HG03196 (cell line): Measurements from ENCODE around the gene KCNMA1.

Experiments
- ATAC-seq: cut with Tn5 transposase; IDR thresholded peaks from one replicate; pipeline ENCODE4 v1.9.1; 2021; ENCODE audit not compliant: unreplicated experiment

The KCNMA1 gene

GRCh38 chr10:77259171-77259874 lies 378.3 kb downstream of the KCNMA1 start:
- ATAC-seq: no peak

GRCh38 chr10:77256346-77256745 lies 381.3 kb downstream of the KCNMA1 start:
- ATAC-seq: no peak

- no peak for ATAC-seq
Observed at GRCh38 chr10:77253556-77254064, 384.0 kb downstream of the KCNMA1 start.

GRCh38 chr10:77253147-77253545 lies 384.5 kb downstream of the KCNMA1 start:
- no peak for ATAC-seq

GRCh38 chr10:77252380-77253146 lies 385.0 kb downstream of the KCNMA1 start:
- ATAC-seq: no peak

GRCh38 chr10:77251297-77252013 lies 386.2 kb downstream of the KCNMA1 start:
- no peak for ATAC-seq

- no peak for ATAC-seq
Observed at GRCh38 chr10:77249901-77250459, 387.6 kb downstream of the KCNMA1 start.

- no peak for ATAC-seq
Observed at GRCh38 chr10:77248104-77248790, 389.4 kb downstream of the KCNMA1 start.

- no peak for ATAC-seq
Observed at GRCh38 chr10:77247031-77247990, 390.3 kb downstream of the KCNMA1 start.

GRCh38 chr10:77245953-77246352 lies 391.7 kb downstream of the KCNMA1 start:
- no peak for ATAC-seq

GRCh38 chr10:77244746-77245145 lies 392.9 kb downstream of the KCNMA1 start:
- no peak for ATAC-seq

- ATAC-seq: no peak
Observed at GRCh38 chr10:77244286-77244685, 393.3 kb downstream of the KCNMA1 start.

GRCh38 chr10:77241350-77241725 lies 396.3 kb downstream of the KCNMA1 start:
- no peak for ATAC-seq

- no peak for ATAC-seq
Observed at GRCh38 chr10:77240706-77241349, 396.8 kb downstream of the KCNMA1 start.

GRCh38 chr10:77240041-77240652 lies 397.5 kb downstream of the KCNMA1 start:
- ATAC-seq: no peak

GRCh38 chr10:77237120-77237519 lies 400.5 kb downstream of the KCNMA1 start:
- ATAC-seq: no peak

- no peak for ATAC-seq
Observed at GRCh38 chr10:77236700-77237099, 400.9 kb downstream of the KCNMA1 start.

- no peak for ATAC-seq
Observed at GRCh38 chr10:77236029-77236428, 401.6 kb downstream of the KCNMA1 start.

GRCh38 chr10:77234599-77234998 lies 403.0 kb downstream of the KCNMA1 start:
- no peak for ATAC-seq
